Measurements from ENCODE around the gene C21orf58. TPM values are rescaled to one million over a fixed set of nuclear protein-coding genes. Genes with fewer than 3 reads are reported as not detected.

C21orf58 gene
- total RNA-seq, 1 experiment from 2014 or later: 12.7 TPM

DNA sequence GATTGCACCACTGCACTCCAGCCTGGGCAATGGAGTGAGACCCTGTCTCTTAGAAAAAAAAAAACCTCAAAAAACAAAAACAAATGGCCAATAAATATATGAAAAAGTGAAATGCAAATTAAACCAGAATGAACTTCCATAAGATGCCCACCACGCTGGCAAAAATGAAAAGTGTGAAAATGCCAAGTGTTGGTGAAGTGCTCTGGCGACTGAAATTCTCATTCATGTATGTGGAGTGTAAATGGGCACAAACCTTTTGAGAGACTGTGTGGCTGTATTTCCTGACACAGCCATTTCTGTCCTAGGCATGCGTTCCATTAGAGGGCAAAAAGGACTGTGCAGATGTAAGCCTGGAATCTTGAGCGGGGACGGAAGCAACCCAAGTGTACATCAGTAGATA is 19.2 kb downstream of the C21orf58 start:
- Histone ChIP-seq H3K9me3 (ENCODE audit: control insufficient read depth, insufficient read depth, low read depth, low read length) (no peaks in the 10 kb centered on the region), H3K27ac (ENCODE audit: low read length) (no peak overlapping the region), H3K4me1 (ENCODE audit: control insufficient read depth, insufficient read depth, low read length) (no peaks in the 10 kb centered on the region), H3K4me3 (ENCODE audit: low read depth in 2 of 2, low read length in 2 of 2) (no peak overlapping the region), H3K36me3 (ENCODE audit: control insufficient read depth, insufficient read depth, low read length) (no peaks in the 10 kb centered on the region), H3K27me3 (ENCODE audit: control insufficient read depth, insufficient read depth, low read length) (no peaks in the 10 kb centered on the region)
- no peak for DNase-seq (ENCODE audit: low read depth, low spot score)
- no TSS peak for BruUV-seq (replicated peaks)
- TF ChIP-seq, protein P1, sequence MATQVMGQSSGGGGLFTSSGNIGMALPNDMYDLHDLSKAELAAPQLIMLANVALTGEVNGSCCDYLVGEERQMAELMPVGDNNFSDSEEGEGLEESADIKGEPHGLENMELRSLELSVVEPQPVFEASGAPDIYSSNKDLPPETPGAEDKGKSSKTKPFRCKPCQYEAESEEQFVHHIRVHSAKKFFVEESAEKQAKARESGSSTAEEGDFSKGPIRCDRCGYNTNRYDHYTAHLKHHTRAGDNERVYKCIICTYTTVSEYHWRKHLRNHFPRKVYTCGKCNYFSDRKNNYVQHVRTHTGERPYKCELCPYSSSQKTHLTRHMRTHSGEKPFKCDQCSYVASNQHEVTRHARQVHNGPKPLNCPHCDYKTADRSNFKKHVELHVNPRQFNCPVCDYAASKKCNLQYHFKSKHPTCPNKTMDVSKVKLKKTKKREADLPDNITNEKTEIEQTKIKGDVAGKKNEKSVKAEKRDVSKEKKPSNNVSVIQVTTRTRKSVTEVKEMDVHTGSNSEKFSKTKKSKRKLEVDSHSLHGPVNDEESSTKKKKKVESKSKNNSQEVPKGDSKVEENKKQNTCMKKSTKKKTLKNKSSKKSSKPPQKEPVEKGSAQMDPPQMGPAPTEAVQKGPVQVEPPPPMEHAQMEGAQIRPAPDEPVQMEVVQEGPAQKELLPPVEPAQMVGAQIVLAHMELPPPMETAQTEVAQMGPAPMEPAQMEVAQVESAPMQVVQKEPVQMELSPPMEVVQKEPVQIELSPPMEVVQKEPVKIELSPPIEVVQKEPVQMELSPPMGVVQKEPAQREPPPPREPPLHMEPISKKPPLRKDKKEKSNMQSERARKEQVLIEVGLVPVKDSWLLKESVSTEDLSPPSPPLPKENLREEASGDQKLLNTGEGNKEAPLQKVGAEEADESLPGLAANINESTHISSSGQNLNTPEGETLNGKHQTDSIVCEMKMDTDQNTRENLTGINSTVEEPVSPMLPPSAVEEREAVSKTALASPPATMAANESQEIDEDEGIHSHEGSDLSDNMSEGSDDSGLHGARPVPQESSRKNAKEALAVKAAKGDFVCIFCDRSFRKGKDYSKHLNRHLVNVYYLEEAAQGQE (IDR thresholded peaks at IDR 0.05; ENCODE audit: insufficient read depth in 1 of 2, low read depth in 2 of 2, low read length in 1 of 2): no peak
- TF ChIP-seq POLR2AphosphoS5 (IDR thresholded peaks at IDR 0.05; ENCODE audit: low read depth, low read length) (no peak), CTCF (IDR thresholded peaks at IDR 0.05) (no peak), SIN3A (IDR thresholded peaks at IDR 0.05; ENCODE audit: borderline replicate concordance, insufficient read depth, low read depth, low read length) (no peak), TCF7L2 (IDR thresholded peaks at IDR 0.05; ENCODE audit: low read depth, low read length) (no peak)
- POLR2A ChIA-PET: no interaction called here
- no peak for ATAC-seq
- in situ Hi-C loops (cut with HindIII; ENCODE audit: low pct_unique_long_range_greater_than_20kb, low sequenced_read_pairs): no loop called here
- intact Hi-C loops (cut with micrococcal nuclease; ENCODE audit: unreplicated experiment): no loop called here
- CTCF ChIA-PET: no interaction called here

DNA sequence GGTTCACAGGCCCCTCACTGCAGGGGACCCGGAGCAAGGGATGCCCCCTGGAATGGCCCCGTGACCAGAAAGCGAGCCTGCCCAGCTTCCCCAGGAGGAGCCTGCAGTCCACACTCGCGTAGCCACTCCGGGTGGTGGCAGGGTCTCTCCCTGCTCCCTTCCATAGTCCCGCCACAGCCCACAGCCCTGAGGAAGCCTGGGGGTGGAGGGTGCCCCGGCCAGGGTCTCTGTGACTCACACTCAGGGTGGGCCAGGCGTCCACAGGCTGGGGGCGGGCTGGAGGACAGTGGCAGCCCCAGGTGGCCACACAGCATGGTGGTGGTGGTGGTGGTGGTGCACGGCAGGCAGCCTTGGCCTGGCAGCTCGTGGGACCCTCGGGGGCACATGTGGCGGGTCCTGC is 21.9 kb downstream of the C21orf58 start:
- intact Hi-C loops (cut with micrococcal nuclease; ENCODE audit: unreplicated experiment) (no loop called here), in situ Hi-C loops (cut with HindIII; ENCODE audit: low pct_unique_long_range_greater_than_20kb, low sequenced_read_pairs) (no loop called here)
- H3K4me3 ChIP-seq (ENCODE audit: low read depth in 2 of 2, low read length in 2 of 2): no peak overlapping the region
- BruUV-seq (replicated peaks): no TSS peak
- ChIA-PET CTCF (no interaction called here), POLR2A (no interaction called here)
- no peaks in the 10 kb centered on the region for H3K36me3 ChIP-seq (ENCODE audit: control insufficient read depth, insufficient read depth, low read length)
- no peak for TF ChIP-seq POLR2AphosphoS5 (IDR thresholded peaks at IDR 0.05; ENCODE audit: low read depth, low read length)
- TF ChIP-seq, protein P1 (IDR thresholded peaks at IDR 0.05; ENCODE audit: insufficient read depth in 1 of 2, low read depth in 2 of 2, low read length in 1 of 2): no peak
- TF ChIP-seq SIN3A (IDR thresholded peaks at IDR 0.05; ENCODE audit: borderline replicate concordance, insufficient read depth, low read depth, low read length): no peak
- TF ChIP-seq TCF7L2 (IDR thresholded peaks at IDR 0.05; ENCODE audit: low read depth, low read length): no peak
- TF ChIP-seq CTCF (IDR thresholded peaks at IDR 0.05): no peak
- no peaks in the 10 kb centered on the region for H3K4me1 ChIP-seq (ENCODE audit: control insufficient read depth, insufficient read depth, low read length)
- H3K27me3 ChIP-seq (ENCODE audit: control insufficient read depth, insufficient read depth, low read length): no peaks in the 10 kb centered on the region
- no peak for DNase-seq (ENCODE audit: low read depth, low spot score)
- ATAC-seq: no peak
- H3K27ac ChIP-seq (ENCODE audit: low read length): no peak overlapping the region
- no peaks in the 10 kb centered on the region for H3K9me3 ChIP-seq (ENCODE audit: control insufficient read depth, insufficient read depth, low read depth, low read length)

Data from Panc1 (cell line).